ENCODE data around the gene OR8B2.

- TF ChIP-seq GATA1 (IDR thresholded peaks at IDR 0.05; ENCODE audit: low read depth, low read length) (no peak), POLR2A (IDR thresholded peaks at IDR 0.05; ENCODE audit: low read length) (no peak)
These were observed 40.0 kb downstream of the OR8B2 start for GRCh38 chr11:124344346-124344745.

All from erythroblast (primary cell).